ENCODE measurements around the gene SSX4. TPM values are rescaled to one million over a fixed set of nuclear protein-coding genes. Genes with fewer than 3 reads are reported as not detected.
"Not testable (repeated sequence)": the region's sequence is repeated elsewhere in the genome, so short reads cannot be mapped to it uniquely, and the experiment has no call there.

Gene SSX4
- total RNA-seq, 4 donors from 2014 or later: not detected

- H3K27me3 ChIP-seq; H3K9me3 ChIP-seq; H3K27ac ChIP-seq; intact Hi-C loops (cut with DNase I); H3K4me3 ChIP-seq; H3K4me1 ChIP-seq; DNase-seq; H3K36me3 ChIP-seq: not testable (repeated sequence)
- WGBS, 2 donors: 72 to 86% methylated on average over 2 to 4 of the region's 4 CpGs
These were observed 46.8 kb downstream of the SSX4 start for GRCh38 chrX:48430166-48430565.

- H3K27me3 ChIP-seq; H3K9me3 ChIP-seq; H3K36me3 ChIP-seq; H3K4me1 ChIP-seq; DNase-seq; H3K4me3 ChIP-seq; intact Hi-C loops (cut with DNase I); H3K27ac ChIP-seq: not testable (repeated sequence)
- WGBS, 2 donors: 57 to 82% methylated on average over 2 to 3 of the region's 13 CpGs
These were observed 50.4 kb downstream of the SSX4 start for GRCh38 chrX:48433713-48434112.

Small RNA genes lying within 50 kb of the gene (small RNA-seq; reads per million reads assigned to genes)
- gene AL606490.4 (0 reads per million in 4 donors), gene AL606490.7 (0 reads per million in 4 donors), gene AL606490.9 (0 reads per million in 4 donors)

Other genes starting within 250 kb of the SSX4 start
- not detected for gene SSX5, start 186.7 kb upstream of the SSX4 start, total RNA-seq
- gene SSX1, start 128.1 kb upstream of the SSX4 start, total RNA-seq: not detected
- gene SSX3, start 26.8 kb upstream of the SSX4 start, total RNA-seq: not detected
- gene SSX4B, start 28.4 kb downstream of the SSX4 start, total RNA-seq: not detected
- 10 to 100 TPM in 3 of 4 donors, 1 to 10 TPM in 1; 9.6 to 25.4 (median 24.7) TPM for gene SLC38A5, start 86.7 kb downstream of the SSX4 start, total RNA-seq
- 10 to 100 TPM; 33.4 to 61.8 (median 45.8) TPM for gene FTSJ1, start 92.7 kb downstream of the SSX4 start, total RNA-seq
- gene PORCN, start 125.5 kb downstream of the SSX4 start, total RNA-seq: 10 to 100 TPM; 11.2 to 25.8 (median 17.6) TPM
- 100 to 1,000 TPM in 1 of 4 donors, 10 to 100 TPM in 3; 60.8 to 119 (median 87.1) TPM for gene EBP, start 138.3 kb downstream of the SSX4 start, total RNA-seq
- gene TBC1D25, start 156.2 kb downstream of the SSX4 start, total RNA-seq: 10 to 100 TPM in 1 of 4 donors, 1 to 10 TPM in 3; 5.5 to 11.7 (median 8.5) TPM
- gene RBM3, start 190.9 kb downstream of the SSX4 start, total RNA-seq: 100 to 1,000 TPM; 110 to 220 (median 214) TPM
- gene WDR13, start 214.0 kb downstream of the SSX4 start, total RNA-seq: 10 to 100 TPM; 50.5 to 86.6 (median 68.5) TPM

Measured in esophagus squamous epithelium (tissue), 5 donors.